Fibroblast of lung (primary cell): ENCODE data around the gene DYNLT1. TPM values are rescaled to one million over a fixed set of nuclear protein-coding genes. Genes with fewer than 3 reads are reported as not detected.
"Not testable (repeated sequence)": the region's sequence is repeated elsewhere in the genome, so short reads cannot be mapped to it uniquely, and the experiment has no call there.

ENCODE experiments used
- DNase-seq, 2 donors: peaks; one replicate each; pipeline versions ENCODE4 v3.0.0 to v3.0.0-alpha.2; 2010; ENCODE audit warnings: low read depth in 2 of 2
- H2AFZ ChIP-seq: 2 replicates; pipeline ENCODE4 v1.5.1; 2012; ENCODE audit warnings: low read length, control low read depth, inconsistent platforms
- H3K27ac ChIP-seq: 2 replicates; pipeline ENCODE4 v1.5.1; 2011; ENCODE audit warnings: low read length, control low read depth; ENCODE audit not compliant: insufficient read depth
- H3K27me3 ChIP-seq: 2 replicates; pipeline ENCODE4 v1.5.1; 2011; ENCODE audit warnings: mild to moderate bottlenecking, low read length; ENCODE audit not compliant: control insufficient read depth, insufficient read depth
- H3K36me3 ChIP-seq: 2 replicates; pipeline ENCODE4 v1.5.1; 2011; ENCODE audit warnings: low read length; ENCODE audit not compliant: control insufficient read depth, insufficient read depth
- H3K4me1 ChIP-seq: 2 replicates; pipeline ENCODE4 v1.5.1; 2011; ENCODE audit warnings: low read length; ENCODE audit not compliant: control insufficient read depth, insufficient read depth; ENCODE audit errors: extremely low read depth
- H3K4me2 ChIP-seq: 2 replicates; pipeline ENCODE4 v1.5.1; 2011; ENCODE audit warnings: low read length, control low read depth; ENCODE audit not compliant: insufficient read depth; ENCODE audit errors: extremely low read depth
- H3K4me3 ChIP-seq, 4 experiments: fragments of 200-600 bp in 1 of 4; sonication (generic) in 1 of 4; replicated peaks in 1 of 4; 2 replicates each; pipeline ENCODE4 v1.5.1; 2011 to 2016; ENCODE audit warnings: low read length in 4 of 4, low read depth in 3 of 4, mild to moderate bottlenecking in 3 of 4, control low read depth in 2 of 4, inconsistent platforms in 1 of 4, mixed read lengths in 1 of 4; ENCODE audit not compliant: insufficient read depth in 1 of 4; ENCODE audit errors: control extremely low read depth in 1 of 4
- H3K79me2 ChIP-seq: 2 replicates; pipeline ENCODE4 v1.5.1; 2012; ENCODE audit warnings: mild to moderate bottlenecking, low read length, inconsistent platforms; ENCODE audit not compliant: control insufficient read depth, insufficient read depth
- H3K9ac ChIP-seq: 2 replicates; pipeline ENCODE4 v1.5.1; 2011; ENCODE audit warnings: mild to moderate bottlenecking, low read length, control low read depth; ENCODE audit not compliant: insufficient read depth
- H3K9me3 ChIP-seq: 2 replicates; pipeline ENCODE4 v1.5.1; 2012; ENCODE audit warnings: low read depth, low read length; ENCODE audit not compliant: control insufficient read depth, insufficient read depth
- H4K20me1 ChIP-seq: 2 replicates; pipeline ENCODE4 v1.5.1; 2011; ENCODE audit warnings: low read length; ENCODE audit not compliant: control insufficient read depth, insufficient read depth; ENCODE audit errors: extremely low read depth
- CTCF ChIP-seq, 2 donors: IDR thresholded peaks in 1 of 2; conservative IDR thresholded peaks in 1 of 2; 1 replicate in 1 of 2; 2 replicates in 1 of 2; pipeline ENCODE4 v1.5.1; 2011 to 2012; ENCODE audit warnings: low read length in 2 of 2, control low read depth in 1 of 2, inconsistent platforms in 1 of 2, low read depth in 1 of 2, mild to moderate bottlenecking in 1 of 2
- EZH2 ChIP-seq: IDR thresholded peaks from 2 replicates; pipeline ENCODE4 v1.5.1; 2012; ENCODE audit warnings: low read length, control low read depth, mild to moderate bottlenecking; ENCODE audit errors: missing control alignments
- polyA plus RNA-seq, 2 donors: library from polyadenylated mRNA; depleted of rRNA in 1 of 2; stranded (reverse) in 1 of 2; unstranded in 1 of 2; fragments of >200 nt; gene quantifications; 2 replicates each; pipeline ENCODE4 v1.2.1, GENCODE V29; 2011 to 2012; ENCODE audit warnings: missing spikeins in 1 of 2
- total RNA-seq: library from RNA; depleted of rRNA; stranded (reverse); fragments of >200 nt; gene quantifications from 2 replicates; pipeline ENCODE4 v1.2.1, GENCODE V29; 2014

The DYNLT1 gene
- total and polyA plus RNA-seq, 2 donors (not counting 1 experiment from before 2014, with no cell fraction given), result 92.3 to 296 TPM

DNA sequence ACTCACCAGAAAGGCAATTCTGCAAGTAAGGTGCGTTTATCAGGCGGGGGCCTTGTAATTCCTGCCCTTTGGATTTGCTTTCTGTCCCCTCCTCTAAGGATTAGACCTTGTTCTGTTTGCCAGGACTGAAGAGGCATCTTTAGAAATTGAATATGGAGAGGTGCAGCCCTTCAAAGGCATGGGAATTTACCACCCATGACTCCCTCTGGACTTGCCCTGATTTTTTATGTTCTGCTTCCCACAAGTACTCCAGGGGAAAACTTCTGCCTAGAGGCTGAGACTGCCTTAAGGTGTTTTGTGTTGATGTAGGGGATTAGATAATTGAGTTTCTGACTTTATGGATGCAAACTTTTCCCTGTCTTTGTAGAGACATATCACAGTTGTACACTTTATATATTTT is 35.5 kb upstream of the DYNLT1 start:
- no peak for DNase-seq
- no peak overlapping the region for H3K27ac ChIP-seq
- no peak overlapping the region for H3K4me2 ChIP-seq
- TF ChIP-seq CTCF (conservative IDR thresholded peaks at IDR 0.05 in 1 of 2, IDR thresholded peaks at IDR 0.05 in 1 of 2; ENCODE audit: low read depth in 1 of 2, low read length in 2 of 2) (no peak), EZH2 (no peak)
- H3K4me1 ChIP-seq, result no peaks in the 10 kb centered on the region
- H3K36me3 ChIP-seq, result no peaks in the 10 kb centered on the region
- H3K9me3 ChIP-seq, result no peaks in the 10 kb centered on the region
- H3K9ac ChIP-seq, result no peak overlapping the region
- H2AFZ ChIP-seq, result no peak overlapping the region
- no peaks in the 10 kb centered on the region for H3K27me3 ChIP-seq
- no peak overlapping the region for H3K4me3 ChIP-seq
- H3K79me2 ChIP-seq, result no peaks in the 10 kb centered on the region
- H4K20me1 ChIP-seq, result no peaks in the 10 kb centered on the region

DNA sequence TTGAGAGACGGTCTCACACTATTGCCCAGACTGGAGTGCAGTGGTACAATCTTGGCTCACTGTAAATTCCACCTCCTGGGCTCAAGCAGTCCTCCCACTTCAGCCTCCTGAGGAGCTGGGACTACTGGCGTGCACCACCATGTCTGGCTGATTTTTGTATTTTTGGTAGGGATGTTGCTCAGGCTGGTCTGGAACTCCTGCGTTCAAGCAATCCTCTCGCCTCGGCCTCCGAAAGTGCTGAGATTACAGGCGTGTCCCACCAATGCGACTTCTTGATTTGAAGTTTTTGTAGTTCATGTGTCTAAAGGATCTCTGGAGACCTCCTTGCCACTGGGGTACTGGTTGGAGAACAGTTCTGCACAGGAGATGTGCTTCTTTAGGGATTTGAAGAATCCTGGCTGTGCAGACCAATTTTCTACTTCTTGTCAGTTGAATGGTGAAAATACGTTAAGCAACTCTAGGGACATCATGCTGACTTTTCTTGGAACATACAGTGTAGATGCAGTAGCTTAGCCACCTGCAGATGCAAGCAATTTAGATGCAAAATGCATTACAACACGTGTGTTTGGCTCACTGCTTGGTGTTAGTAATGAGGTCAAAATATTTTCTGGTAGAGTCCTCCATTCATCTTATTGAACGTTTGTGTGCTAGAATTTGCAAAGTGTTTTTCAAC is 33.5 kb upstream of the DYNLT1 start:
- Histone ChIP-seq H4K20me1 (no peaks in the 10 kb centered on the region), H2AFZ (no peak overlapping the region), H3K79me2 (no peaks in the 10 kb centered on the region), H3K9me3 (no peaks in the 10 kb centered on the region), H3K27me3 (no peaks in the 10 kb centered on the region), H3K36me3 (no peaks in the 10 kb centered on the region), H3K4me2 (no peak overlapping the region), H3K4me1 (no peaks in the 10 kb centered on the region), H3K9ac (no peak overlapping the region), H3K27ac (no peak overlapping the region), H3K4me3 (no peak overlapping the region)
- no peak for DNase-seq
- TF ChIP-seq CTCF (conservative IDR thresholded peaks at IDR 0.05 in 1 of 2, IDR thresholded peaks at IDR 0.05 in 1 of 2; ENCODE audit: low read depth in 1 of 2, low read length in 2 of 2), result no peak
- TF ChIP-seq EZH2, result no peak

DNA sequence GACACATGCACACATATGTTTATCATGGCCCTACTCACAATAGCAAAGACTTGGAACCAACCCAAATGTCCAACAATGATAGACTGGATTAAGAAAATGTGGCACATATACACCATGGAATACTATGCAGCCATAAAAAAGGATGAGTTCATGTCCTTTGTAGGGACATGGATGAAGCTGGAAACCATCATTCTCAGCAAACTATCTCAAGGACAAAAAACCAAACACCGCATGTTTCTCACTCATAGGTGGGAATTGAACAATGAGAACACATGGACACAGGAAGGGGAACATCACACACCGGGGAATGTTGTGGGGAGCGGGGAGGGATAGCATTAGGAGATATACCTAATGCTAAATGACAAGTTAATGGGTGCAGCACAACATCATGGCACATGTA is 32.6 kb upstream of the DYNLT1 start:
- H3K4me3 ChIP-seq, H3K4me2 ChIP-seq, H3K27ac ChIP-seq: not testable (repeated sequence)

More for the DNA sequence above, 32.6 kb upstream of the DYNLT1 start:
- H4K20me1 ChIP-seq, H3K4me1 ChIP-seq, H3K27me3 ChIP-seq, H3K36me3 ChIP-seq, H3K9me3 ChIP-seq, H3K9ac ChIP-seq, H3K79me2 ChIP-seq, H2AFZ ChIP-seq, DNase-seq: not testable (repeated sequence)
